HepG2 (cell line): ENCODE measurements around the gene SLC2A11. TPM values are rescaled to one million over a fixed set of nuclear protein-coding genes. Genes with fewer than 3 reads are reported as not detected.

ENCODE experiments used
- ATAD3A ChIP-seq: sonication (generic); formaldehyde crosslinking; IDR thresholded peaks from 2 replicates; pipeline ENCODE4 v1.4.0; 2020; ENCODE audit warnings: missing genetic modification reagents
- CAMTA2 ChIP-seq: sonication (generic); formaldehyde crosslinking; IDR thresholded peaks from 2 replicates; pipeline ENCODE4 v1.4.0; 2020; ENCODE audit warnings: mild to moderate bottlenecking, missing genetic modification reagents, borderline replicate concordance
- FOXP1 ChIP-seq, 2 experiments: fragments of 450-650 bp in 1 of 2; IDR thresholded peaks; 2 replicates each; pipeline ENCODE4 v1.6.1; 2017 to 2018; ENCODE audit warnings: antibody characterized with exemption in 1 of 2
- IKZF1 ChIP-seq: fragments of 450-650 bp; IDR thresholded peaks from 2 replicates; pipeline ENCODE4 v1.7.1; 2016
- MTF2 ChIP-seq: sonication (generic); formaldehyde crosslinking; IDR thresholded peaks from 2 replicates; pipeline ENCODE4 v1.5.0; 2020; ENCODE audit warnings: missing genetic modification reagents, borderline replicate concordance
- NCOA2 ChIP-seq: sonication (generic); formaldehyde crosslinking; IDR thresholded peaks from 2 replicates; pipeline ENCODE4 v1.8.0; 2022; ENCODE audit warnings: inconsistent platforms
- NFYB ChIP-seq: sonication (generic); formaldehyde crosslinking; IDR thresholded peaks from 2 replicates; pipeline ENCODE4 v1.4.0; 2020; ENCODE audit warnings: missing genetic modification reagents
- ONECUT2 ChIP-seq: sonication (generic); formaldehyde crosslinking; IDR thresholded peaks from 2 replicates; pipeline ENCODE4 v1.4.0; 2020; ENCODE audit warnings: missing genetic modification reagents
- PREB ChIP-seq: sonication (generic); formaldehyde crosslinking; IDR thresholded peaks from 2 replicates; pipeline ENCODE4 v1.4.0; 2020; ENCODE audit warnings: missing genetic modification reagents
- RERE ChIP-seq: IDR thresholded peaks from 2 replicates; pipeline ENCODE4 v1.6.1; 2016; ENCODE audit warnings: low read depth, missing genetic modification reagents, missing compliant biosample characterization
- THAP7 ChIP-seq: sonication (generic); formaldehyde crosslinking; IDR thresholded peaks from 2 replicates; pipeline ENCODE4 v1.8.1; 2023; ENCODE audit warnings: mild to moderate bottlenecking, missing genetic modification reagents
- ZC3H13 ChIP-seq: sonication (generic); formaldehyde crosslinking; IDR thresholded peaks from 2 replicates; pipeline ENCODE4 v1.8.1; 2023; ENCODE audit warnings: mild to moderate bottlenecking, missing genetic modification reagents, moderate library complexity
- ZFX ChIP-seq: sonication (generic); formaldehyde crosslinking; IDR thresholded peaks from 2 replicates; pipeline ENCODE4 v1.4.0; 2020; ENCODE audit warnings: mild to moderate bottlenecking, low read depth, missing genetic modification reagents, moderate library complexity
- ZNF281 ChIP-seq: sonication (generic); formaldehyde crosslinking; IDR thresholded peaks from 2 replicates; pipeline ENCODE4 v1.4.0; 2020; ENCODE audit warnings: missing genetic modification reagents, borderline replicate concordance
- ZNF605 ChIP-seq: sonication (generic); formaldehyde crosslinking; IDR thresholded peaks from 2 replicates; pipeline ENCODE4 v1.8.0; 2022; ENCODE audit warnings: mild to moderate bottlenecking, missing genetic modification reagents
- polyA plus RNA-seq, 8 experiments: library from polyadenylated mRNA; depleted of rRNA in 3 of 8; stranded (reverse) in 7 of 8; unstranded in 1 of 8; fragments of >200 nt; fragmentation: Illumina TruSeq in 4 of 8; extraction: Trizol in 4 of 8; gene quantifications; 2 replicates each; pipeline versions ENCODE4 v1.2.1 to v1.2.3, GENCODE V29; 2011 to 2016; ENCODE audit warnings: low read depth in 4 of 8, missing spikeins in 1 of 8, mixed read lengths in 1 of 8; ENCODE audit not compliant: insufficient read depth in 1 of 8
- total RNA-seq, 5 experiments: library from RNA; depleted of rRNA; stranded (reverse); fragments of >200 nt; fragmentation: Illumina TruSeq; extraction: Trizol; gene quantifications; 2 replicates each; pipeline ENCODE4 v1.2.3, GENCODE V29; 2016; ENCODE audit warnings: low read depth in 1 of 5
- TF ChIP-seq, protein P1 (sequence below): sonication (generic); formaldehyde crosslinking; IDR thresholded peaks from 2 replicates; pipeline ENCODE4 v1.4.0; 2020; ENCODE audit warnings: missing genetic modification reagents, mild to moderate bottlenecking, borderline replicate concordance

SLC2A11 gene
- total and polyA plus RNA-seq, 2 of the 13 experiments (the other 11 are each of a cell fraction or from before 2014, with no cell fraction given) = 15.2 to 15.4 TPM

DNA sequence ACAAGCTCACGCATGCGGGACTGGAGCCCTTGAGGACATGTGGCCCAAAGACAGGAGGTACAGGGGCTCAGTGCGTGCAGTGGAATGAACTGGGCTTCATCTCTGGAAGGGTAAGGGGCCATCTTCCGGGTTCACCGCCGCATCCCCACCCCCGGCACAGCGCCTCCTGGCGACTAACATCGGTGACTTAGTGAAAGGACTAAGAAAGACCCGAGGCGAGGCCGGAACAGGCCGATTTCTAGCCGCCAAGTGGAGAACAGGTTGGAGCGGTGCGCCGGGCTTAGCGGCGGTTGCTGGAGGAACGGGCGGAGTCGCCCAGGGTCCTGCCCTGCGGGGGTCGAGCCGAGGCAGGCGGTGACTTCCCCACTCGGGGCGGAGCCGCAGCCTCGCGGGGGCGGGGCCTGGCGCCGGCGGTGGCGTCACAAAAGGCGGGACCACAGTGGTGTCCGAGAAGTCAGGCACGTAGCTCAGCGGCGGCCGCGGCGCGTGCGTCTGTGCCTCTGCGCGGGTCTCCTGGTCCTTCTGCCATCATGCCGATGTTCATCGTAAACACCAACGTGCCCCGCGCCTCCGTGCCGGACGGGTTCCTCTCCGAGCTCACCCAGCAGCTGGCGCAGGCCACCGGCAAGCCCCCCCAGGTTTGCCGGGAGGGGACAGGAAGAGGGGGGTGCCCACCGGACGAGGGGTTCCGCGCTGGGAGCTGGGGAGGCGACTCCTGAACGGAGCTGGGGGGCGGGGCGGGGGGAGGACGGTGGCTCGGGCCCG is 36.5 kb downstream of the SLC2A11 start, which contains the start of gene MIF (continued):
- TF ChIP-seq, protein P1, sequence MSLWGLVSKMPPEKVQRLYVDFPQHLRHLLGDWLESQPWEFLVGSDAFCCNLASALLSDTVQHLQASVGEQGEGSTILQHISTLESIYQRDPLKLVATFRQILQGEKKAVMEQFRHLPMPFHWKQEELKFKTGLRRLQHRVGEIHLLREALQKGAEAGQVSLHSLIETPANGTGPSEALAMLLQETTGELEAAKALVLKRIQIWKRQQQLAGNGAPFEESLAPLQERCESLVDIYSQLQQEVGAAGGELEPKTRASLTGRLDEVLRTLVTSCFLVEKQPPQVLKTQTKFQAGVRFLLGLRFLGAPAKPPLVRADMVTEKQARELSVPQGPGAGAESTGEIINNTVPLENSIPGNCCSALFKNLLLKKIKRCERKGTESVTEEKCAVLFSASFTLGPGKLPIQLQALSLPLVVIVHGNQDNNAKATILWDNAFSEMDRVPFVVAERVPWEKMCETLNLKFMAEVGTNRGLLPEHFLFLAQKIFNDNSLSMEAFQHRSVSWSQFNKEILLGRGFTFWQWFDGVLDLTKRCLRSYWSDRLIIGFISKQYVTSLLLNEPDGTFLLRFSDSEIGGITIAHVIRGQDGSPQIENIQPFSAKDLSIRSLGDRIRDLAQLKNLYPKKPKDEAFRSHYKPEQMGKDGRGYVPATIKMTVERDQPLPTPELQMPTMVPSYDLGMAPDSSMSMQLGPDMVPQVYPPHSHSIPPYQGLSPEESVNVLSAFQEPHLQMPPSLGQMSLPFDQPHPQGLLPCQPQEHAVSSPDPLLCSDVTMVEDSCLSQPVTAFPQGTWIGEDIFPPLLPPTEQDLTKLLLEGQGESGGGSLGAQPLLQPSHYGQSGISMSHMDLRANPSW = no peak
- TF ChIP-seq ATAD3A (CRISPR knock-in tag) (no peak), ZNF281 (CRISPR knock-in tag) (no peak), ZFX (CRISPR knock-in tag) (peak; percentile 31; the same call in 1 of the 2 replicates), PREB (no peak), NCOA2 (CRISPR knock-in tag) (no peak), ONECUT2 (CRISPR knock-in tag) (no peak), IKZF1 (no peak), ZC3H13 (CRISPR knock-in tag) (peak; percentile 86; the same call in 1 of the 2 replicates), MTF2 (0 out of 2 replicates have a peak, but pooled peaks have one; percentile 9), THAP7 (CRISPR knock-in tag) (0 out of 2 replicates have a peak, but pooled peaks have one; percentile 59), RERE (CRISPR knock-in tag) (no peak), FOXP1 (IDR thresholded peaks at IDR 0.05) (no peak), FOXP1 (CRISPR knock-in tag; IDR thresholded peaks at IDR 0.05) (no peak), ZNF605 (CRISPR knock-in tag) (peak; percentile 85), NFYB (no peak), CAMTA2 (CRISPR knock-in tag) (no peak)
